Measurements from ENCODE around the gene KCNMA1.

The KCNMA1 gene

GRCh38 chr10:77259171-77259874, 378.3 kb downstream of the KCNMA1 start:
- H3K4me3 ChIP-seq (ENCODE audit: low read length), result no peak overlapping the region
- TF ChIP-seq CTCF (conservative IDR thresholded peaks at IDR 0.05; ENCODE audit: low read depth, low read length), result no peak
- no peak for DNase-seq (ENCODE audit: low read depth)

GRCh38 chr10:77256346-77256745, 381.3 kb downstream of the KCNMA1 start:
- DNase-seq (ENCODE audit: low read depth), result no peak
- H3K4me3 ChIP-seq (ENCODE audit: low read length), result no peak overlapping the region
- no peak for TF ChIP-seq CTCF (conservative IDR thresholded peaks at IDR 0.05; ENCODE audit: low read depth, low read length)

GRCh38 chr10:77253556-77254064, 384.0 kb downstream of the KCNMA1 start:
- DNase-seq (ENCODE audit: low read depth), result no peak
- TF ChIP-seq CTCF (conservative IDR thresholded peaks at IDR 0.05; ENCODE audit: low read depth, low read length), result no peak

GRCh38 chr10:77253147-77253545, 384.5 kb downstream of the KCNMA1 start:
- no peak overlapping the region for H3K4me3 ChIP-seq (ENCODE audit: low read length)
- no peak for TF ChIP-seq CTCF (conservative IDR thresholded peaks at IDR 0.05; ENCODE audit: low read depth, low read length)
- no peak for DNase-seq (ENCODE audit: low read depth)

More at GRCh38 chr10:77253556-77254064, 384.0 kb downstream of the KCNMA1 start:
- H3K4me3 ChIP-seq (ENCODE audit: low read length), result no peak overlapping the region

- TF ChIP-seq CTCF (conservative IDR thresholded peaks at IDR 0.05; ENCODE audit: low read depth, low read length), result no peak
- DNase-seq (ENCODE audit: low read depth), result no peak
- H3K4me3 ChIP-seq (ENCODE audit: low read length), result no peak overlapping the region
Measured at GRCh38 chr10:77252380-77253146, 385.0 kb downstream of the KCNMA1 start.

GRCh38 chr10:77251297-77252013, 386.2 kb downstream of the KCNMA1 start:
- no peak for DNase-seq (ENCODE audit: low read depth)
- H3K4me3 ChIP-seq (ENCODE audit: low read length), result no peak overlapping the region
- TF ChIP-seq CTCF (conservative IDR thresholded peaks at IDR 0.05; ENCODE audit: low read depth, low read length), result peak; percentile 89

Measured in retinal pigment epithelial cell (primary cell).